AG04450 (cell line): Measurements from ENCODE around the gene BOD1. TPM values are rescaled to one million over a fixed set of nuclear protein-coding genes. Genes with fewer than 3 reads are reported as not detected.

Experiments
- CTCF ChIA-PET: fragments of 300-600, 350-600 bp; formaldehyde crosslinking; extraction: SDS; loops from one replicate; lab custom pipeline; 2022; ENCODE audit warnings: antibody characterized with exemption, inconsistent platforms; lab: Charles Lee
- POLR2A ChIA-PET: fragments of 350-600 bp; formaldehyde crosslinking; extraction: SDS; loops from one replicate; lab custom pipeline; 2021; ENCODE audit warnings: antibody characterized with exemption, inconsistent platforms; lab: Yijun Ruan, JAX
- DNase-seq: peaks from one replicate; pipeline ENCODE4 v3.0.0-alpha.2; 2011; ENCODE audit warnings: low read depth, low spot score
- H3K27ac ChIP-seq: one replicate; pipeline ENCODE4 v1.5.1; 2012; ENCODE audit warnings: low read depth, low read length, control low read depth
- H3K27me3 ChIP-seq: one replicate; pipeline ENCODE4 v1.6.0; 2012; ENCODE audit warnings: low read length; ENCODE audit not compliant: control insufficient read depth, insufficient read depth
- H3K4me3 ChIP-seq: 2 replicates; pipeline ENCODE4 v1.5.1; 2011; ENCODE audit warnings: mild to moderate bottlenecking, low read depth, low read length, control low read depth
- H3K9me3 ChIP-seq: 2 replicates; pipeline ENCODE4 v1.5.1; 2012; ENCODE audit warnings: low read length; ENCODE audit not compliant: control insufficient read depth, insufficient read depth
- polyA plus RNA-seq: library from polyadenylated mRNA; depleted of rRNA; stranded (reverse); fragments of >200 nt; gene quantifications from 2 replicates; pipeline ENCODE4 v1.2.3, GENCODE V29; 2011
- TF ChIP-seq, protein P1 (sequence below): IDR thresholded peaks from 2 replicates; pipeline ENCODE4 v1.5.1; 2011; ENCODE audit warnings: low read depth, low read length, control low read depth, inconsistent platforms

BOD1 gene
- polyA plus RNA-seq, 1 experiment = 96.7 TPM

DNA sequence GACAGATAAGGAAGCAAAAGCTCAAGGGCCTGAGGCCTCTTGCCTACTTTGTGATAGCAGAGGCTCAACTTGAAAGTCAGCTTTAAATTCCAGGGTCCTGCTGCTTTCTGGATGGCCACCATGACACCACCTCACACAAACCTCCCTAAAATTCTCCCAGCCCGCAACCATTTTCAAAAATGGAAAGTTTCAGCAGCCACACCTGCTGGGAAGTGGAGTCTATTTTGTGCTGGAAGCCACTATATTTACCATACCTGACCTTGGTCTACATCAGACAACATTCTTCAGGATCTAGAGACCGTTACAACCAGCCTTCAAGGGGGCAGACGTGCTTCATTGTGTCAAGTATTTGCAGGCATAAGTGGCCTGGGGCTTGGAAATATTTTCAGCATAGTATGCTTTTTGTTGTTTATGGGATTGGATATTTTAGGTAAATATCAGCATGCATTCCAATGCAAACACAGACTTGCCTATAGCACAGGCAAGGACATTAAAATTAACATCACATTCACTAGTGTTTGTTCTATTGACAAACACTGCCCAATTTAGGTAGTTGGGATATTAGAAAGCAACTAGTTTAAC is 50.9 kb downstream of the BOD1 start:
- CTCF ChIA-PET = interaction anchor here (1.2 kb wide), 1 partner anchor 50 kb away, joined by 4 read pairs; the partner anchor contains the start of gene BOD1
- H3K9me3 ChIP-seq = peaks cover 15% of the 10 kb centered on the region
- no peak overlapping the region for H3K27ac ChIP-seq
- TF ChIP-seq, protein P1, sequence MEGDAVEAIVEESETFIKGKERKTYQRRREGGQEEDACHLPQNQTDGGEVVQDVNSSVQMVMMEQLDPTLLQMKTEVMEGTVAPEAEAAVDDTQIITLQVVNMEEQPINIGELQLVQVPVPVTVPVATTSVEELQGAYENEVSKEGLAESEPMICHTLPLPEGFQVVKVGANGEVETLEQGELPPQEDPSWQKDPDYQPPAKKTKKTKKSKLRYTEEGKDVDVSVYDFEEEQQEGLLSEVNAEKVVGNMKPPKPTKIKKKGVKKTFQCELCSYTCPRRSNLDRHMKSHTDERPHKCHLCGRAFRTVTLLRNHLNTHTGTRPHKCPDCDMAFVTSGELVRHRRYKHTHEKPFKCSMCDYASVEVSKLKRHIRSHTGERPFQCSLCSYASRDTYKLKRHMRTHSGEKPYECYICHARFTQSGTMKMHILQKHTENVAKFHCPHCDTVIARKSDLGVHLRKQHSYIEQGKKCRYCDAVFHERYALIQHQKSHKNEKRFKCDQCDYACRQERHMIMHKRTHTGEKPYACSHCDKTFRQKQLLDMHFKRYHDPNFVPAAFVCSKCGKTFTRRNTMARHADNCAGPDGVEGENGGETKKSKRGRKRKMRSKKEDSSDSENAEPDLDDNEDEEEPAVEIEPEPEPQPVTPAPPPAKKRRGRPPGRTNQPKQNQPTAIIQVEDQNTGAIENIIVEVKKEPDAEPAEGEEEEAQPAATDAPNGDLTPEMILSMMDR = no peak
- H3K27me3 ChIP-seq = no peaks in the 10 kb centered on the region
- DNase-seq = no peak
- H3K4me3 ChIP-seq = no peak overlapping the region
- POLR2A ChIA-PET = no interaction called here

DNA sequence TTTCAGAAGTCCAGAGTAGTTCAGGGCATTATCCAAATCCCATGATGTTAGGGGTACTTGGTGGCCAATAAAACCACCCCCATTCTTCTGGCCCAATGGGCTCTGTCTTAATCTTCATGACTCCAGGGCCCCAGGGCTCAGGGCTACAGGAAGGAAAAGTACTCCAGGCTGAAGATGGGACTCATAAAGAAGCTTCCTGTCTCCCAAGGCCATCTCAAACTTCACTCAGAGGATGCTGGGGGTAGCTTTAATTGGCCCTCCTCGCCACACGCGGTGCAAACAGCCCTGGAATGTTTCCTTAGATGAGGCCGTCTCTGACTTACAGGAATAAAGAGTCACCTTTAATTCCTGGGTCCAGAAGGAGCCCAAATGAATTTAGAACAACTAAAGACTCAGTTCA is 52.3 kb downstream of the BOD1 start:
- no peaks in the 10 kb centered on the region for H3K27me3 ChIP-seq
- H3K27ac ChIP-seq = no peak overlapping the region
- ChIA-PET POLR2A (no interaction called here), CTCF (interaction anchor here (3.6 kb wide), 1 partner anchor 9 kb away, joined by 17 read pairs; no protein-coding TSS in a partner anchor)
- H3K9me3 ChIP-seq = peaks cover 9% of the 10 kb centered on the region
- TF ChIP-seq, protein P1 = no peak
- H3K4me3 ChIP-seq = no peak overlapping the region
- DNase-seq = no peak

DNA sequence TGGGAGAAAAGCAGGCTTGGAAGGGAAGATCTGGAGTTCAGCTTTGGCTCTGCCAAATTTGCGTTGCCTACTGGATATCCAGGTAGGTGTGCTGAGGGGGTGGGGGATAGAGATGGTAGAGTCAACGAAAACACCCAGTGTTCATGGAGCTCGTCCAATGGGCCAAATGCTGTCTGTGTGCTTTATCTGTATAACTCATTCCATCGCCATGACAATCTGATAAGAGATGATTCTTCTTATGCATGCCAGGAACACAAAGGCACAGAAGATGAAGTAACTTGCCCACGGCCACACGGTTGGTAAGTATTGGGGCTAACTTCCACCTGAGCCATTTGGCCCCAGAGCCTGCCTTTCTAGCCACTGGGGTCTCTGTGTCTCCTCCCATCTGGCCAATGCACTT is 53.2 kb downstream of the BOD1 start:
- no peak for DNase-seq
- TF ChIP-seq, protein P1 = no peak
- CTCF ChIA-PET = interaction anchor here (3.6 kb wide), 1 partner anchor 10 kb away, joined by 17 read pairs; no protein-coding TSS in a partner anchor

DNA sequence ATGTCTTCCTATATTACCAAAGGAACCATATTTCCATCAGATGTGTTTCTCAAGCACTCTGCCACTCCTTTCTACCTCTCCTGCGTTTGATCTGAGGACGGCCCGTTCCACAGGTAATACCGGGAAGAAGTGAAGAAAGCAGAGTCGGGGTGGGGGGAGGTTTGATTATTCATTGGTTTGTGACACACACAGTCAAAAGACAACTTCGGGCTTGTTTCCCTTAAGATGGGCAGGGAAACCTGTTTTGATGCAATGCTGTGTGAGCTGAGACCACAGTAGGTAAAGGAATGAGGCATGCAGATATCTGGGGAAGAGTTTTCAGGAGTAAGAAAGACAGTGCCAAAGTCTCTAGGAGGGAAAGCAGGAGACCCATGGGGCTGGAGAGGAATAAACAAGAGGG is 54.0 kb downstream of the BOD1 start:
- CTCF ChIA-PET = interaction anchor here (3.6 kb wide), 1 partner anchor 10 kb away, joined by 17 read pairs; no protein-coding TSS in a partner anchor
- DNase-seq = no peak
- Histone ChIP-seq H3K27ac (no peak overlapping the region), H3K4me3 (no peak overlapping the region), H3K27me3 (no peaks in the 10 kb centered on the region), H3K9me3 (peaks cover 7% of the 10 kb centered on the region)
- POLR2A ChIA-PET = no interaction called here
- TF ChIP-seq, protein P1 = no peak

More for the DNA sequence above, 53.2 kb downstream of the BOD1 start:
- no peak overlapping the region for H3K4me3 ChIP-seq
- POLR2A ChIA-PET = no interaction called here
- no peak overlapping the region for H3K27ac ChIP-seq
- H3K9me3 ChIP-seq = peaks cover 7% of the 10 kb centered on the region
- no peaks in the 10 kb centered on the region for H3K27me3 ChIP-seq
